Measurements from ENCODE around the gene GRM8.

DNA sequence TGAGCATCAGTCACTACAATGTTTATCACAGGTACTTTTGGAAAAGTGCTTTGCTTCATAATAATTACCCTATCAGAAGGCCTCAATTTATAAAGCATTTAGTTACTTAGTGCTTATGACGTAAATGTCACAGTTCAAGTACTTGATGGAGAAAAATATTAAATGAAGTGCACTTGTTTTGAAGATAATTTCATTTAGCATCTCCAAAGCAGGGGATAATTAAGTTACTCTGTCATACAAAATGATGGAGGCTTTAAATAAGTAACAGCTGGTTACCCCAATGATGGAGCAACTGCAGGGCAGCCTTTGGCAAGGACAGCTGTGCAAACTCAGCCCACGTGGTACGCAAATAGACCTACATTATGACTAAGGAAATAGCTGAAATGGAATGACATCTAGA is 768.8 kb downstream of the GRM8 start:
- no peak for TF ChIP-seq EZH2 (IDR thresholded peaks at IDR 0.05; ENCODE audit: insufficient read depth, poor library complexity, severe bottlenecking)
- no peak for TF ChIP-seq EZH2phosphoT487 (IDR thresholded peaks at IDR 0.05; ENCODE audit: insufficient read depth, low read depth)

All from GM23248 (cell line).